Measurements from ENCODE around the gene PDE8B.

DNA sequence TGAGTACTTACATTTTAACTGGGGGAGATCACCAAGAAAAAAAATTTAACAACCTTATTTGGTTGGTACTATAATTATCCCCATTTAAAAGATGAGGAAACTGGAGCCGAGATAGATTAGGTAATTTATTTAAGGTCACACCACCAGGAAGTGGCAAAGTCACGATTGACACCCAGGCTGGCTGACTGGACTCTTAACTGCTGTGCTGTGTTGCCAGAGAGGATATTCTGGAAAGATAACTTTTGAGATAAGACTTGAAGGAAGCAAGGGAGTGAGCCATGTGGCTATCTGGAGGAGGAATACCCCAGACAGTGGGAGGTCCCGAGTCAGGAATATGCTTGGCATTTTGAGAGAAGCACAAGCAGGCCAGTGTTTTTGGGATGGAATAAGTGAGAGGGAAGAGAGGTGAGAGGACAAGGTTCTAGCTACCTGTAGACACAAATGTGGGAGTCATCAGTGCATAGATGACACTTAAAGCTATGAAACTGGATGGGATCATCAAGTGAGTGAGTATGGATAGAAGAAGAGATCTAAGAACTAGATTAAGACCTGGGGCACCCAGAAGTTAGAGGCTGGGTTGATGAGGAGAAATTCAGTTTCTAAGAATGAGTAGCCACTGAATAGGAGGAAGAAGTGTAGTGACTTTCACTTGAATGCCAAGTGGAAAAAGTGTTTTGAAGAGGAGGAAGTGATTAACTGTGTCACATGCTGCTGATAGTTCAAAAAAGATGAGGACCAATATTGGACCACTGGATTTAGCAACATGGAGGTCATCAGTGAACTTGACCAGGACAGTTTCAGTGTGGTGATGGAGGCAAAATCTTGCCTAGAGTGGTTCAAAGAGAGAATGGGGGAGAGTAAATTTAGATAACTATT, 25.6 kb downstream of the PDE8B start:
- TF ChIP-seq POLR2A (IDR thresholded peaks at IDR 0.05) = no peak
- TF ChIP-seq CTCF (IDR thresholded peaks at IDR 0.05) = no peak
- no peak for TF ChIP-seq POLR2AphosphoS5 (IDR thresholded peaks at IDR 0.05; ENCODE audit: insufficient read depth in 1 of 2, low read depth in 1 of 2)

All from vagina (tissue), 2 donors.